SH-SY5Y (cell line): ENCODE data around the gene CACHD1.

Experiments used
- GATA2 ChIP-seq: IDR thresholded peaks from 2 replicates; pipeline ENCODE4 v1.6.1; 2011; ENCODE audit warnings: mild to moderate bottlenecking, low read depth, low read length
- GATA3 ChIP-seq: IDR thresholded peaks from 2 replicates; pipeline ENCODE4 v1.6.1; 2011; ENCODE audit warnings: low read depth, mild to moderate bottlenecking, low read length, moderate library complexity

DNA sequence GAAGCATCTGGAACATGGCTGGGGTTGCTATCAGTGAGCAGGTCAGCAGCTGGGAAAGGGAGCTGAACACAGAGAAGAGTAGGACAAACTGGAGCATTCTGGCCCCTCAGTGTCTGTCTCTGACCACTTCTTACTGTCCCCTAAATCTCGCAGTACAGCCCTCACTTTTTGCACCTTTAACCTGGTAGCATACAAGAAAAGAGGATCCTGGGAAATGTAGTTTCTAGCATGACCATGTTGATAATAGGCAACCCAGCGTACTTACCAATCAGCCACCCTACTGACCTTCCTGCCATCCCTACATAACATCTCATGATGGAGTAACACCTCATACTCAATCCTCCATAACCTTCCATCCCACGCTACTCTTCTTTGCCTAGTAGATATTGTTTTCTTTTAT is 175.8 kb downstream of the CACHD1 start:
- TF ChIP-seq GATA2: no peak
- TF ChIP-seq GATA3: no peak
